Neural cell (in vitro differentiated cells): ENCODE measurements around the gene FANCI. TPM values are rescaled to one million over a fixed set of nuclear protein-coding genes. Genes with fewer than 3 reads are reported as not detected.

ENCODE experiments used
- H2AFZ ChIP-seq: fragments of 200-600, 300-800 bp; sonication (generic), shearing (Covaris generic); 2 replicates; pipeline ENCODE4 v1.6.0; 2014; ENCODE audit warnings: low read depth, mild to moderate bottlenecking, antibody characterized with exemption, low read length, moderate library complexity
- H3F3A ChIP-seq: fragments of 200-600 bp; shearing (Covaris generic); 2 replicates; pipeline ENCODE4 v1.6.1; 2016; ENCODE audit warnings: mild to moderate bottlenecking, moderate library complexity, mixed read lengths, antibody characterized with exemption, low read length; ENCODE audit not compliant: insufficient read depth, poor library complexity, severe bottlenecking
- H3K27ac ChIP-seq: fragments of 200-600, 300-800 bp; sonication (generic), shearing (Covaris generic); 2 replicates; pipeline ENCODE4 v1.5.1; 2014; ENCODE audit warnings: mild to moderate bottlenecking, low read length, moderate library complexity
- H3K27me3 ChIP-seq: fragments of 300-800, 200-600 bp; sonication (generic), shearing (Covaris generic); 2 replicates; pipeline ENCODE4 v1.6.0; 2014; ENCODE audit warnings: mild to moderate bottlenecking, low read depth, low read length, moderate library complexity; ENCODE audit not compliant: insufficient read depth
- H3K36me3 ChIP-seq: fragments of 300-800, 200-600 bp; sonication (generic), shearing (Covaris generic); 2 replicates; pipeline ENCODE4 v1.5.1; 2014; ENCODE audit warnings: mild to moderate bottlenecking, antibody characterized with exemption, low read length, moderate library complexity; ENCODE audit not compliant: insufficient read depth
- H3K4me2 ChIP-seq: fragments of 300-800, 200-600 bp; sonication (generic), shearing (Covaris generic); 2 replicates; pipeline ENCODE4 v1.6.0; 2014; ENCODE audit warnings: mild to moderate bottlenecking, low read length
- H3K4me3 ChIP-seq: fragments of 300-800, 200-600 bp; sonication (generic), shearing (Covaris generic); 2 replicates; pipeline ENCODE4 v1.5.1; 2014; ENCODE audit warnings: mild to moderate bottlenecking, low read length, moderate library complexity
- H3K79me2 ChIP-seq: fragments of 200-600 bp; shearing (Covaris generic); replicated peaks from 2 replicates; pipeline ENCODE4 v1.6.0; 2014; ENCODE audit warnings: mild to moderate bottlenecking, low read length, moderate library complexity; ENCODE audit not compliant: insufficient read depth
- H3K9ac ChIP-seq: fragments of 300-800, 200-600 bp; sonication (generic), shearing (Covaris generic); 2 replicates; pipeline ENCODE4 v1.6.1; 2016; ENCODE audit warnings: mild to moderate bottlenecking, low read length, mixed read lengths
- H3K9me2 ChIP-seq: fragments of 200-600 bp; shearing (Covaris generic); 2 replicates; pipeline ENCODE4 v1.6.1; 2016; ENCODE audit warnings: mild to moderate bottlenecking, low read length, mixed read lengths; ENCODE audit not compliant: insufficient read depth
- H3K9me3 ChIP-seq: fragments of 200-600, 300-800 bp; sonication (generic), shearing (Covaris generic); 2 replicates; pipeline ENCODE4 v1.6.1; 2016; ENCODE audit warnings: mild to moderate bottlenecking, mixed run types, low read length, moderate library complexity, mixed read lengths
- H4K20me1 ChIP-seq: fragments of 200-600 bp; shearing (Covaris generic); 2 replicates; pipeline ENCODE4 v1.6.1; 2016; ENCODE audit warnings: mild to moderate bottlenecking, mixed run types; ENCODE audit not compliant: insufficient read depth
- EP300 ChIP-seq: fragments of 450-650 bp; conservative IDR thresholded peaks from 2 replicates; pipeline ENCODE4 v1.6.1; 2014; ENCODE audit warnings: antibody characterized with exemption, mild to moderate bottlenecking, moderate library complexity; ENCODE audit not compliant: poor library complexity, severe bottlenecking
- EZH2 ChIP-seq: fragments of 200-600, 300-800 bp; shearing (Covaris generic), sonication (generic); IDR thresholded peaks from 2 replicates; pipeline ENCODE4 v1.6.1; 2014; ENCODE audit warnings: antibody characterized with exemption, low read length, borderline replicate concordance, mild to moderate bottlenecking; ENCODE audit not compliant: insufficient read depth, poor library complexity, severe bottlenecking
- MXI1 ChIP-seq: fragments of 450-650 bp; conservative IDR thresholded peaks from 2 replicates; pipeline ENCODE4 v1.6.1; 2014; ENCODE audit warnings: antibody characterized with exemption, mild to moderate bottlenecking; ENCODE audit not compliant: poor library complexity, severe bottlenecking
- POLR2AphosphoS5 ChIP-seq: IDR thresholded peaks from 2 replicates; pipeline ENCODE4 v1.6.1; 2012
- RAD21 ChIP-seq: fragments of 450-650 bp; conservative IDR thresholded peaks from 2 replicates; pipeline ENCODE4 v1.6.1; 2014; ENCODE audit warnings: antibody characterized with exemption, mild to moderate bottlenecking, moderate library complexity
- REST ChIP-seq: IDR thresholded peaks from 2 replicates; pipeline ENCODE4 v1.6.1; 2012; ENCODE audit warnings: borderline replicate concordance
- SMC3 ChIP-seq: fragments of 450-650 bp; conservative IDR thresholded peaks from 2 replicates; pipeline ENCODE4 v1.6.1; 2014; ENCODE audit warnings: antibody characterized with exemption, mild to moderate bottlenecking, moderate library complexity; ENCODE audit not compliant: poor library complexity
- TAF1 ChIP-seq: IDR thresholded peaks from 2 replicates; pipeline ENCODE4 v1.6.1; 2012; ENCODE audit warnings: low read depth
- polyA plus RNA-seq: library from polyadenylated mRNA; depleted of rRNA; stranded (reverse); fragments of >200 nt; gene quantifications from 2 replicates; pipeline ENCODE4 v1.2.3, GENCODE V29; 2014
- TF ChIP-seq, protein P1 (sequence below): fragments of 450-650 bp; IDR thresholded peaks from 2 replicates; pipeline ENCODE4 v1.5.1; 2014; ENCODE audit warnings: antibody characterized with exemption, mild to moderate bottlenecking, moderate library complexity; ENCODE audit not compliant: poor library complexity, severe bottlenecking

FANCI gene
- polyA plus RNA-seq, 1 donor from 2014 or later: 5.4 TPM

GRCh38 chr15:89327113-89327512 lies 83.3 kb downstream of the FANCI start:
- Histone ChIP-seq H3K36me3 (peaks cover 9% of the 10 kb centered on the region), H3K9ac (no peak overlapping the region), H3K79me2 (peaks cover 13% of the 10 kb centered on the region), H3K4me2 (no peak overlapping the region), H3K4me3 (no peak overlapping the region), H3K27ac (no peak overlapping the region), H3K9me3 (no peaks in the 10 kb centered on the region), H3K9me2 (no peaks in the 10 kb centered on the region), H3F3A (no peaks in the 10 kb centered on the region), H4K20me1 (peaks cover 3% of the 10 kb centered on the region), H2AFZ (no peak overlapping the region), H3K27me3 (no peaks in the 10 kb centered on the region)
- no peak for TF ChIP-seq TAF1
- TF ChIP-seq RAD21: no peak
- TF ChIP-seq REST: no peak
- TF ChIP-seq, protein P1, sequence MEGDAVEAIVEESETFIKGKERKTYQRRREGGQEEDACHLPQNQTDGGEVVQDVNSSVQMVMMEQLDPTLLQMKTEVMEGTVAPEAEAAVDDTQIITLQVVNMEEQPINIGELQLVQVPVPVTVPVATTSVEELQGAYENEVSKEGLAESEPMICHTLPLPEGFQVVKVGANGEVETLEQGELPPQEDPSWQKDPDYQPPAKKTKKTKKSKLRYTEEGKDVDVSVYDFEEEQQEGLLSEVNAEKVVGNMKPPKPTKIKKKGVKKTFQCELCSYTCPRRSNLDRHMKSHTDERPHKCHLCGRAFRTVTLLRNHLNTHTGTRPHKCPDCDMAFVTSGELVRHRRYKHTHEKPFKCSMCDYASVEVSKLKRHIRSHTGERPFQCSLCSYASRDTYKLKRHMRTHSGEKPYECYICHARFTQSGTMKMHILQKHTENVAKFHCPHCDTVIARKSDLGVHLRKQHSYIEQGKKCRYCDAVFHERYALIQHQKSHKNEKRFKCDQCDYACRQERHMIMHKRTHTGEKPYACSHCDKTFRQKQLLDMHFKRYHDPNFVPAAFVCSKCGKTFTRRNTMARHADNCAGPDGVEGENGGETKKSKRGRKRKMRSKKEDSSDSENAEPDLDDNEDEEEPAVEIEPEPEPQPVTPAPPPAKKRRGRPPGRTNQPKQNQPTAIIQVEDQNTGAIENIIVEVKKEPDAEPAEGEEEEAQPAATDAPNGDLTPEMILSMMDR: no peak
- TF ChIP-seq POLR2AphosphoS5: no peak
- no peak for TF ChIP-seq SMC3
- no peak for TF ChIP-seq EP300
- TF ChIP-seq EZH2: no peak
- no peak for TF ChIP-seq MXI1

DNA sequence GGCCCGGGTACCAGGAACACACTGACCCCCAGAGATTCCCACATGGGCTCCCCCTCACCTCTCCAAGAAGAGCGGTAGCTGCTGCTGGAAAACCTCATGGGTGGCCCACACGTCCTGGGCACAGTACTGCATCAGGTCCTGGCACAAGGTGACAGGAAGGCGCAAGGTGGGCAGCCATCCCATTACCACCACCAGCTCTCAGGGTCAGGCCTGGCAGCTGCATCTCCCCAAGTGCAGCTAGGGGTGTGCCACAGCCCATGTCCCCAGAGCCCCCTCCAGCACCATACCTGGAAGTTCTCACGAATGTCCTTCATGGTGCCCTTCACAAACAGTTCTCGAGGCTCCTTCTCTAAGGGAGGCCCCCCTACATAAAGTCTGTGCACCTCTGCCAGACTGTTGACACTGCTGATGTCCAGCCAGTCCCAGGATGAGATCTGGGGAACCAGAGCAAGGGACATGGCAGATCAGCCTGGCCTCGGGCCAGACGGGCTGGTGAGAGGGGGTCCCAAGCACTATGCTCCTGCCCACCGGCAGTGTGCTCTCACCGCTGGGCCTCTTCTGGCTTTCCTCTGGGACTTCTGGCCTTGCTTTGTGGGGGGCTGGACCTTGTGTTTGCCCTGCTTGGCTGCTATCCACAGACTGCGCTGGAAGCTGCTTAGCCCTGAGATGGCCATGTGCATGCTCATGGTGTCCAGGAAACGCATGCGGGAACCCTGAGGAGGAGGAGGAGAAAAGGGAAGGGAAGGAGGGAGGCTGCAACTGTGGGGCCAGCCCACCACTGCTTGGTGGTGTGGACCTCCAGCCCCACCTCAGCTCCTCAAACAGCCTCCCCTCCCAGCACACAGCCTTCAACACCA lies 84.8 kb downstream of the FANCI start:
- Histone ChIP-seq H3K79me2 (peaks cover 16% of the 10 kb centered on the region), H4K20me1 (peaks cover 3% of the 10 kb centered on the region), H3K36me3 (peaks cover 9% of the 10 kb centered on the region), H3K9me2 (no peaks in the 10 kb centered on the region), H3K27me3 (no peaks in the 10 kb centered on the region), H3K4me2 (no peak overlapping the region), H3F3A (no peaks in the 10 kb centered on the region), H3K9me3 (no peaks in the 10 kb centered on the region), H3K9ac (no peak overlapping the region), H2AFZ (no peak overlapping the region), H3K4me3 (no peak overlapping the region), H3K27ac (no peak overlapping the region)
- TF ChIP-seq, protein P1: no peak
- TF ChIP-seq REST (no peak), POLR2AphosphoS5 (no peak), EZH2 (no peak), MXI1 (no peak), EP300 (no peak), TAF1 (no peak), RAD21 (no peak), SMC3 (no peak)
